Lower lobe of right lung (tissue), 2 donors: Measurements from ENCODE around the gene ZCCHC3. TPM values are rescaled to one million over a fixed set of nuclear protein-coding genes. Genes with fewer than 3 reads are reported as not detected.

Experiments used
- ATAC-seq, 2 donors: fragments of 200-7000 bp; cut with Tn5 transposase; one replicate each; pipeline ENCODE4 v1.9.1; 2020 to 2022; ENCODE audit warnings: mild to moderate bottlenecking in 2 of 2, moderate library complexity in 2 of 2
- DNase-seq: peaks from one replicate; pipeline ENCODE4 v3.0.0-alpha.2; 2020
- H3K27ac ChIP-seq: fragments of 200-600 bp; one replicate; pipeline ENCODE4 v1.8.0; 2022
- H3K27me3 ChIP-seq: fragments of 200-600 bp; one replicate; pipeline ENCODE4 v1.8.0; 2022; ENCODE audit warnings: low read depth
- H3K36me3 ChIP-seq: fragments of 200-600 bp; one replicate; pipeline ENCODE4 v1.8.0; 2022; ENCODE audit warnings: mild to moderate bottlenecking
- H3K4me1 ChIP-seq: fragments of 200-600 bp; one replicate; pipeline ENCODE4 v1.8.0; 2022
- H3K4me3 ChIP-seq: fragments of 200-600 bp; one replicate; pipeline ENCODE4 v1.8.0; 2022; ENCODE audit warnings: mild to moderate bottlenecking
- H3K9me3 ChIP-seq: fragments of 200-600 bp; one replicate; pipeline ENCODE4 v1.8.0; 2022
- CTCF ChIP-seq: fragments of 200-600 bp; IDR thresholded peaks from one replicate; pipeline ENCODE4 v1.8.0; 2022; ENCODE audit warnings: antibody characterized with exemption, mild to moderate bottlenecking
- intact Hi-C: fragments of 100-400 bp; cut with DNase I; formaldehyde crosslinking; loops from one replicate; pipeline ENCODE4 v1.11.0; 2022
- total RNA-seq: library from RNA; stranded (reverse); fragmentation: NEBNext Ultra II Directional; extraction: Animal tissue kit (Norgen Biotek cat#: 25700); gene quantifications from one replicate; pipeline ENCODE4 v1.2.1, GENCODE V29; 2021
- donor health status: DM: no; HTN: yes; CAD: no; lungs with severe emphysema.

ZCCHC3 gene
- total RNA-seq, 1 donor from 2014 or later: 15.6 TPM

GRCh38 chr20:276620-277495 lies 20.5 kb upstream of the ZCCHC3 start:
- no peak for DNase-seq
- peaks cover 37% of the 10 kb centered on the region for H3K36me3 ChIP-seq
- no peaks in the 10 kb centered on the region for H3K4me1 ChIP-seq
- no peak for ATAC-seq
- no peaks in the 10 kb centered on the region for H3K27me3 ChIP-seq
- H3K9me3 ChIP-seq: no peaks in the 10 kb centered on the region
- H3K4me3 ChIP-seq: no peak overlapping the region
- H3K27ac ChIP-seq: no peak overlapping the region
- no peak for TF ChIP-seq CTCF
- intact Hi-C loops: no loop called here

GRCh38 chr20:277496-277781 lies 19.9 kb upstream of the ZCCHC3 start:
- Histone ChIP-seq H3K4me1 (no peaks in the 10 kb centered on the region), H3K9me3 (no peaks in the 10 kb centered on the region), H3K36me3 (peaks cover 43% of the 10 kb centered on the region), H3K4me3 (no peak overlapping the region), H3K27me3 (no peaks in the 10 kb centered on the region), H3K27ac (no peak overlapping the region)
- intact Hi-C loops: no loop called here
- ATAC-seq (no peak), DNase-seq (no peak)
- no peak for TF ChIP-seq CTCF

- intact Hi-C loops: no loop called here
- H3K4me3 ChIP-seq: no peak overlapping the region
- H3K9me3 ChIP-seq: no peaks in the 10 kb centered on the region
- ATAC-seq (no peak), DNase-seq (no peak)
- H3K27ac ChIP-seq: no peak overlapping the region
- H3K36me3 ChIP-seq: peaks cover 43% of the 10 kb centered on the region
- no peaks in the 10 kb centered on the region for H3K4me1 ChIP-seq
- no peaks in the 10 kb centered on the region for H3K27me3 ChIP-seq
- no peak for TF ChIP-seq CTCF
These were observed 19.2 kb upstream of the ZCCHC3 start for GRCh38 chr20:278181-278580.

- TF ChIP-seq CTCF: peak; percentile 26
- intact Hi-C loops: no loop called here
- Histone ChIP-seq H3K27me3 (no peaks in the 10 kb centered on the region), H3K27ac (no peak overlapping the region), H3K4me3 (peak overlapping the region; percentile 35), H3K36me3 (peaks cover 47% of the 10 kb centered on the region), H3K9me3 (no peaks in the 10 kb centered on the region), H3K4me1 (no peaks in the 10 kb centered on the region)
- DNase-seq (no peak), ATAC-seq (peak; percentile 37 to 43)
These were observed 18.5 kb upstream of the ZCCHC3 start for GRCh38 chr20:278607-279571.

GRCh38 chr20:284172-284571 lies 13.2 kb upstream of the ZCCHC3 start:
- DNase-seq (no peak), ATAC-seq (no peak)
- Histone ChIP-seq H3K36me3 (peaks cover 18% of the 10 kb centered on the region), H3K4me3 (no peak overlapping the region), H3K27ac (no peak overlapping the region), H3K4me1 (no peaks in the 10 kb centered on the region), H3K27me3 (no peaks in the 10 kb centered on the region), H3K9me3 (no peaks in the 10 kb centered on the region)
- TF ChIP-seq CTCF: no peak
- intact Hi-C loops: no loop called here
